ENCODE results near the gene COL25A1.

DNA sequence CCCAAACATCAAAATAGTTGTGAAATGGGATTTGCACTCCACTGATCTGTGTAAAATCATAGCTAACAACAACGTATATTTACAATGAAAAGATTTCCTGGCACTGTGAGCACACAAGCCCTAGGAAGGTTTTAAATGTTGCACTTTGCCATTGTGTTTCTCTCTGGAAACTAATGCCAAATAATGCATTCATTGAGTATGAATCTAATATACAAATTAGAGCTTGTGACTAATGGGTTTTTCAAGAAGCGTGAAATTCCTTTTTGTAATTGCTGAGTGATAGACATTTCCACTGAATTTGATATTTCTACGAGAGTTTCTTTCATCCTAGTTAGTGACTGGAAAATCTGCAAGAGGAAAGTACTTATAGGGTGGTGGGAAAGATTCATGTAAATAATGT, 135.9 kb downstream of the COL25A1 start:
- TF ChIP-seq, protein P1, sequence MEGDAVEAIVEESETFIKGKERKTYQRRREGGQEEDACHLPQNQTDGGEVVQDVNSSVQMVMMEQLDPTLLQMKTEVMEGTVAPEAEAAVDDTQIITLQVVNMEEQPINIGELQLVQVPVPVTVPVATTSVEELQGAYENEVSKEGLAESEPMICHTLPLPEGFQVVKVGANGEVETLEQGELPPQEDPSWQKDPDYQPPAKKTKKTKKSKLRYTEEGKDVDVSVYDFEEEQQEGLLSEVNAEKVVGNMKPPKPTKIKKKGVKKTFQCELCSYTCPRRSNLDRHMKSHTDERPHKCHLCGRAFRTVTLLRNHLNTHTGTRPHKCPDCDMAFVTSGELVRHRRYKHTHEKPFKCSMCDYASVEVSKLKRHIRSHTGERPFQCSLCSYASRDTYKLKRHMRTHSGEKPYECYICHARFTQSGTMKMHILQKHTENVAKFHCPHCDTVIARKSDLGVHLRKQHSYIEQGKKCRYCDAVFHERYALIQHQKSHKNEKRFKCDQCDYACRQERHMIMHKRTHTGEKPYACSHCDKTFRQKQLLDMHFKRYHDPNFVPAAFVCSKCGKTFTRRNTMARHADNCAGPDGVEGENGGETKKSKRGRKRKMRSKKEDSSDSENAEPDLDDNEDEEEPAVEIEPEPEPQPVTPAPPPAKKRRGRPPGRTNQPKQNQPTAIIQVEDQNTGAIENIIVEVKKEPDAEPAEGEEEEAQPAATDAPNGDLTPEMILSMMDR (IDR thresholded peaks at IDR 0.05; ENCODE audit: poor library complexity): no peak
- no peak for TF ChIP-seq EZH2phosphoT487 (IDR thresholded peaks at IDR 0.05; ENCODE audit: low read depth, severe bottlenecking, unreplicated experiment)

Measured in hepatocyte (in vitro differentiated cells).